DOHH2 (cell line): ENCODE results near the gene CDH4.

Source experiments
- H3F3A ChIP-seq: fragments of 200-600 bp; sonication (generic), shearing (Covaris generic); 2 replicates; pipeline ENCODE4 v1.6.0; 2016; ENCODE audit warnings: antibody characterized with exemption, mild to moderate bottlenecking; ENCODE audit not compliant: control insufficient read depth, insufficient read depth
- H3K27ac ChIP-seq: fragments of 200-600 bp; sonication (generic); 2 replicates; pipeline ENCODE4 v1.5.1; 2014; ENCODE audit warnings: low read depth, mild to moderate bottlenecking, low read length, moderate library complexity
- H3K27me3 ChIP-seq: fragments of 200-600 bp; sonication (generic); 2 replicates; pipeline ENCODE4 v1.6.1; 2014; ENCODE audit warnings: mild to moderate bottlenecking, low read length, mixed read lengths; ENCODE audit not compliant: control insufficient read depth
- H3K36me3 ChIP-seq: fragments of 200-600 bp; sonication (generic); 2 replicates; pipeline ENCODE4 v1.6.1; 2014; ENCODE audit warnings: mild to moderate bottlenecking, low read length, moderate library complexity, mixed read lengths; ENCODE audit not compliant: control insufficient read depth
- H3K4me1 ChIP-seq: fragments of 200-600 bp; sonication (generic); 2 replicates; pipeline ENCODE4 v1.6.1; 2014; ENCODE audit warnings: mild to moderate bottlenecking, low read length, mixed read lengths; ENCODE audit not compliant: control insufficient read depth
- H3K4me2 ChIP-seq: fragments of 200-600 bp; sonication (generic); 2 replicates; pipeline ENCODE4 v1.6.0; 2014; ENCODE audit warnings: mild to moderate bottlenecking, low read length, moderate library complexity
- H3K4me3 ChIP-seq: fragments of 200-600 bp; sonication (generic); 2 replicates; pipeline ENCODE4 v1.5.1; 2014; ENCODE audit warnings: mild to moderate bottlenecking, low read length, mixed read lengths
- H3K79me2 ChIP-seq: fragments of 200-600 bp; sonication (generic); 2 replicates; pipeline ENCODE4 v1.6.1; 2014; ENCODE audit warnings: mild to moderate bottlenecking, low read length, mixed read lengths; ENCODE audit not compliant: control insufficient read depth
- H3K9me2 ChIP-seq: fragments of 200-600 bp; sonication (generic); replicated peaks from 2 replicates; pipeline ENCODE4 v1.6.1; 2014; ENCODE audit warnings: mild to moderate bottlenecking, low read length, mixed read lengths; ENCODE audit not compliant: control insufficient read depth
- H3K9me3 ChIP-seq: fragments of 200-600 bp; sonication (generic); 2 replicates; pipeline ENCODE4 v1.6.1; 2014; ENCODE audit warnings: antibody characterized with exemption, low read length, mixed read lengths; ENCODE audit not compliant: control insufficient read depth, insufficient read depth
- H4K20me1 ChIP-seq: fragments of 200-600 bp; sonication (generic); 2 replicates; pipeline ENCODE4 v1.6.0; 2014; ENCODE audit warnings: low read depth, mild to moderate bottlenecking, antibody characterized with exemption, low read length, moderate library complexity; ENCODE audit not compliant: control insufficient read depth, insufficient read depth
- CTCF ChIP-seq: fragments of 200-600 bp; sonication (generic); IDR thresholded peaks from one replicate; pipeline ENCODE4 v1.5.1; 2014; ENCODE audit warnings: antibody characterized with exemption, mild to moderate bottlenecking, low read depth, low read length; ENCODE audit not compliant: poor library complexity, severe bottlenecking
- EZH2phosphoT487 ChIP-seq: fragments of 200-600 bp; sonication (generic); IDR thresholded peaks from 2 replicates; pipeline ENCODE4 v1.6.1; 2017; ENCODE audit warnings: borderline replicate concordance, mild to moderate bottlenecking, antibody characterized with exemption, low read length, moderate library complexity, mixed read lengths

CDH4 gene

GRCh38 chr20:61780066-61780465, 528.0 kb downstream of the CDH4 start:
- H4K20me1 ChIP-seq = no peaks in the 10 kb centered on the region
- H3F3A ChIP-seq = no peaks in the 10 kb centered on the region
- no peak overlapping the region for H3K27ac ChIP-seq
- no peaks in the 10 kb centered on the region for H3K9me2 ChIP-seq
- H3K27me3 ChIP-seq = no peaks in the 10 kb centered on the region
- H3K4me2 ChIP-seq = no peak overlapping the region
- H3K79me2 ChIP-seq = no peaks in the 10 kb centered on the region
- no peak for TF ChIP-seq CTCF
- no peak for TF ChIP-seq EZH2phosphoT487
- H3K4me3 ChIP-seq = no peak overlapping the region
- H3K4me1 ChIP-seq = no peaks in the 10 kb centered on the region
- H3K9me3 ChIP-seq = no peaks in the 10 kb centered on the region
- H3K36me3 ChIP-seq = no peaks in the 10 kb centered on the region

GRCh38 chr20:61784801-61785566, 532.9 kb downstream of the CDH4 start:
- Histone ChIP-seq H3K4me3 (no peak overlapping the region), H3F3A (no peaks in the 10 kb centered on the region), H3K9me3 (no peaks in the 10 kb centered on the region), H3K4me1 (no peaks in the 10 kb centered on the region), H3K9me2 (no peaks in the 10 kb centered on the region), H3K79me2 (no peaks in the 10 kb centered on the region), H3K36me3 (no peaks in the 10 kb centered on the region), H3K27ac (no peak overlapping the region), H4K20me1 (no peaks in the 10 kb centered on the region), H3K4me2 (no peak overlapping the region), H3K27me3 (no peaks in the 10 kb centered on the region)
- TF ChIP-seq CTCF (no peak), EZH2phosphoT487 (no peak)

GRCh38 chr20:61785567-61785816, 533.4 kb downstream of the CDH4 start:
- TF ChIP-seq CTCF = no peak
- no peak for TF ChIP-seq EZH2phosphoT487
- H4K20me1 ChIP-seq = no peaks in the 10 kb centered on the region
- no peaks in the 10 kb centered on the region for H3K4me1 ChIP-seq
- H3K9me2 ChIP-seq = no peaks in the 10 kb centered on the region
- H3K27me3 ChIP-seq = no peaks in the 10 kb centered on the region
- no peak overlapping the region for H3K4me2 ChIP-seq
- no peaks in the 10 kb centered on the region for H3K9me3 ChIP-seq
- no peaks in the 10 kb centered on the region for H3K79me2 ChIP-seq
- H3K36me3 ChIP-seq = no peaks in the 10 kb centered on the region
- no peak overlapping the region for H3K27ac ChIP-seq
- no peaks in the 10 kb centered on the region for H3F3A ChIP-seq
- H3K4me3 ChIP-seq = no peak overlapping the region
